GM18870 (cell line): ENCODE results near the gene SNU13.
"Not testable (repeated sequence)": the region's sequence is repeated elsewhere in the genome, so short reads cannot be mapped to it uniquely, and the experiment has no call there.

ENCODE experiments used
- ATAC-seq: cut with Tn5 transposase; IDR thresholded peaks from one replicate; pipeline ENCODE4 v1.9.1; 2021; ENCODE audit warnings: moderate library complexity; ENCODE audit not compliant: unreplicated experiment

Gene SNU13

GRCh38 chr22:41688365-41689211 is at the start of gene SNU13:
Gene SNU13 (minus strand): TSS chr22:41688867. CDS start chr22:41688796, 71 bp downstream.
- peak; percentile 86 for ATAC-seq

DNA sequence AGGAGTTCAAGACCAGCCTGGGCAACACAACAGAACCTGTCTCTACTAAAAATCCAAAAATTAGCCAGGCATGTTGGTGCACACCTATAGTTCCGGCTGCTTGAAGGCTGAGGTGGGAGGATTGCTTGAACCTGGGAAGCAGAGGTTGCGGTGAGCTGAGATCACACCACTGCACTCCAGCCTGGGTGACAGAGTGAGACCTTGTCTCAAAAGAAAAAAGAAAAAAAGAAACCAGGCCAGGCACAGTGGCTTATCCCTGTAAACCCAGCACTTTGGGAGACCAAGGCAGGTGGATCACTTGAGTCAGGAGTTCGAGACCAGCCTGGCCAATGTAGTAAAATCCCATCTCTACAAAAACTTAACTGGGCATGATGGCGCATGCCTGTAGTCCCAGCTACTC is 44.6 kb upstream of the SNU13 start:
- ATAC-seq: not testable (repeated sequence)

DNA sequence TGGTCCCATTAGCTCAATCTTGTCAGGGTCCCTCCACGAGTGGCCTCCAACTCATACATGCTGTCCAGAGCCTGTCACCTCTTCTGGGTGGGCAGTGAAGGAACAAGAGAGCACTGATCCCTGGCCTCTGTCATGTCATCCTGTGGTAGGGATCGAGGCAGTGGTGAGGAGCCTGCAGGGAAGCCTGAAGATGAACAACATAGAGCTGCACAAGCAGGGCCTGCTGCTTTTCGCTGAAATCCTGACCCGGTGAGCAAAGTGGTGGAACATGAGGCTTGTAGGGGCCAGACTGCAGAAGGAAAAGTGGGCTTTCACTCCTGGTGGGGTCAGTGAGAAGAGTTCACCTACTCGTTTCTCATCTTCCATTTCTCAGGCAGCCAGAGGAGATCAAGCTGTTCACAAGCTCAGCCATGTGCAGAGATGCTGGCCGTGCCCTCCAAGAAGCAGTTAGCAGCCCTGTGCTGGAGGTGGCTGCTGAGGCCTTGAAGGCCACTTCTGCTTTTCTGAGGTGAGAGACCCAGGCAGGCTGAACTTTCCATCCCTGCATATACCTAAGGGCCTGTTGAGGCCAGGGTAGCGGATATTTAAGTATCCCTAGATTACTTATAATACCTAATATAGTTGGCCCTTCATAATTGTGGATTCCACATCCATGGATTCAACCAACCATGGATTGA is 43.6 kb upstream of the SNU13 start:
- ATAC-seq: no peak

DNA sequence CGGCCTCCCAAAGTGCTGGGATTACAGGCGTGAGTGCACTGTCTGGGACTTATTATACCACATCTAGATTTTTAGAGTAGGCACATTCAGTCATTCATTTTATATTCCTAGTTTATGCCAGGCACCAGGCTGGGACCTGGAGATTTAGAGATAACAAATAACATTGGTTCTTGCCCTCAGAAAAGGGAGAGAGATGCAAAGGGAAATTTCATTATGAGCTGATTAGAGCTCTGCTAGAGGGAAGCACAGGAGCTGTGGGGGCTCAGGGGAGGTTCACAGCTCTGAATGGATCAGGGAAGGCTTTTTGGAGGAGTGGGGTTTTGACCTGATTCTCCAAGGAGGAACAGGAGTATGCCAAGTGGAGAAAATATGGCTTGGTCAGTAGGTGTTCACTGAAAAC is 42.9 kb upstream of the SNU13 start:
- no peak for ATAC-seq

DNA sequence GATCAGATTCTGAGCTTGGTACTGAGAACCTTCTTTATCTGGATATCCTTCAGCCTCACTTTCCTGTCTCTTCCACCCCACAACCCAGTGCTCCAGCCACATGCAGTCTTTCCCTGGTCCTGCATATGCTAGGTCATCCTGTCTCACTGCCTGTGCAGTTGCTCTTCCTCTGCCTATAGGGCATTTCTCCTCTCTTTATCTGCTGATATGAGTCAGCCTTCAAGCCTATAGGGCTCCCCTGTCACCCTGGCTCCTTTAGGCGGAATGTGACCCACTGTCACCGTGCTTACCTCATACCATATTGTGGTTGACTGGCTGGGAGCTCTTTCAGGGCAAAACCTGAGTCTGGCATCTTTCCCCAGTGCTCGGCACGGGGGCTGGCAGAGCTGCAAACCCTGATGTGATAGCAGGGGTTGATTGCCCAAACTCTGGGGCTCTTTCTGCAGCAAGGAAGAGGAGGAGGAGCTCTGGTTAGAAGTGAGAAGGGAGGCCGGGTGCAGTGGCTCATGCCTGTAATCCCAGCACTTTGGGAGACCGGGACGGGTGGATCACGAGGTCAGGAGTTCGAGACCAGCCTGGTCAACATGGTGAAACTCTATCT is 36.9 kb upstream of the SNU13 start:
- no peak for ATAC-seq

DNA sequence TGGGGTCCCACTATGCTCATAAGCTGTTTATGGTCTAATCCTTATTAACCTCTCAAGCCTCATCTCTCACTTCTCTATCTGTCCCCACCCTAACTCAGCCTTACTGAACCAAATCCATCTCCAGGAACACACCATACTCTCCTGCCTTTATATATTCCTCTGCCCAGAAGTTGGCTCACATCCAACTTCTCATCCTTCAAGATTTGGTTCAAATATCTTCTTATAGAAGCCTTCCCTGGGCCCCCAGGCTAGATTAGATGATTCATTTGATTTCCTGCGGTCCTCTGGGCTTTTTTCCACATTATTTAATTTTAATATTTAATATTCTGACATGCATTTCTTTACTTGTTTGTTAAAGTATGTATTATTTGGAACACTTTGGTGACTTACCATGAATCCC is 33.8 kb upstream of the SNU13 start:
- no peak for ATAC-seq

DNA sequence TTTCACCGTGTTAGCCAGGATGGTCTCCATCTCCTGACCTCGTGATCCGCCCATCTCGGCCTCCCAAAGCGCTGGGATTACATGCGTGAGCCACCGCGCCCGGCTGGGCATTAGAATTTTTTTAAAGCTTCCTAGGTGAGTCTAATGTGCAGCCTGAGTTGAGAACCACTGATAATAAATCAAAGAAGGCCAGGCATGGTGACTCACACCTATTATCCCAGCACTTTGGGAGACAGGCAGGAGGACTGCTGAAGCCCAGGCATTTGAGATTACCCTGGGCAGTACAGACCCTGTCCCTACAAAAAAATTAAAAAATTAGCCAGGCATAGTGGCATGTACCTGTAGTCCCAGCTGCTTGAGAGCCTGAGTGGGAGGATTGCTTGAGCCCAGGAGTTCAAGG is 24.3 kb upstream of the SNU13 start:
- ATAC-seq: no peak

DNA sequence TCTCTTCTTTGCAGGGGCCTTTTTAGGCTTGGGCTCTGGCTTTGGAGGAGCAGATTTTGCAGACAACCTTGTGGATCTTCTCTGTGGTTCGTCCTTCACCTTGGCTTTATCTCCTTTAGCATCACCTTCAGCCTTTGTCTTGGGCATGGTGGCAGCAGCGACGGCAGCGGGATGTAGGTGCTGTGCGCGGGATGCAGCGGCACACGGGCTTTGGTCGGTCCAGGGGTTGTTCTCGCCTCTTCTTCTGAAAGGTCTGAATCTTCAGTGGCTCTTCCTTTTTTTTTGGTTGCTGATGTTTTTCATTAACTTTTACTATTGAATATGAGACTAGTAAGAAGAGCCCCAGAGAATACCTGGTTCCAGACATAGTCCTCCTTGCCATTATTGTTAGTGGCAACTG is 20.7 kb upstream of the SNU13 start:
- ATAC-seq: no peak

DNA sequence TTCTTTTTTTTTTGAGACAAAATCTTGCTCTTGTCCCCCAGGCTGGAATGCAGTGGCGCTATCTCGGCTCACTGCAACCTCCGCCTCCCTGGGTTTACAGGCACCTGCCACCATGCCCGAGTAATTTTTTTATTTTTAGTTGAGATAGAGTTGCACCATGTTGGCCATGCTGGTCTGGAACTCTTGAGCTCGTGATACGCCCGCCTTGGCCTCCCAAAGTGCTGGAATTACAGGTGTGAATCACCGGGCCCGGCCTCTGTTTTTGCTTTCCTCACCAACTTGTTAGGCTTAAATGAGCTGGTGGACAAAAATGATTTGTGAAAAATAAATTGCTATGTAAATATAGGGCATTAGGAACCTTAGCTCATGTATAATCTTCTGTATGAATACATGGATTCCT is 14.1 kb upstream of the SNU13 start:
- no peak for ATAC-seq

DNA sequence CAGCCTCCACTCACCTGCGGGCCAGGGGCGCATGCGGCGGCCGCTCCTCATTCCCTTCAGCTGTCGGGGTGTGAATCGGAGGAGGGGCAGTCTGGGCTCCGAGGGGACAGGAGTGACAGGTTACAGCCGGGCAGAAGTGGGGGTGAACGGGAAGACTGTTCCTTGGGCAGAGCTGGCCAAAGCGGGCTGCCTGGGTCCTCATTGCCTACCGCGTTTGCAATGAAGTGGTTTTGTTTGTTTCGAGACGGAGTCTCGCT is 11.4 kb upstream of the SNU13 start:
- ATAC-seq: no peak

DNA sequence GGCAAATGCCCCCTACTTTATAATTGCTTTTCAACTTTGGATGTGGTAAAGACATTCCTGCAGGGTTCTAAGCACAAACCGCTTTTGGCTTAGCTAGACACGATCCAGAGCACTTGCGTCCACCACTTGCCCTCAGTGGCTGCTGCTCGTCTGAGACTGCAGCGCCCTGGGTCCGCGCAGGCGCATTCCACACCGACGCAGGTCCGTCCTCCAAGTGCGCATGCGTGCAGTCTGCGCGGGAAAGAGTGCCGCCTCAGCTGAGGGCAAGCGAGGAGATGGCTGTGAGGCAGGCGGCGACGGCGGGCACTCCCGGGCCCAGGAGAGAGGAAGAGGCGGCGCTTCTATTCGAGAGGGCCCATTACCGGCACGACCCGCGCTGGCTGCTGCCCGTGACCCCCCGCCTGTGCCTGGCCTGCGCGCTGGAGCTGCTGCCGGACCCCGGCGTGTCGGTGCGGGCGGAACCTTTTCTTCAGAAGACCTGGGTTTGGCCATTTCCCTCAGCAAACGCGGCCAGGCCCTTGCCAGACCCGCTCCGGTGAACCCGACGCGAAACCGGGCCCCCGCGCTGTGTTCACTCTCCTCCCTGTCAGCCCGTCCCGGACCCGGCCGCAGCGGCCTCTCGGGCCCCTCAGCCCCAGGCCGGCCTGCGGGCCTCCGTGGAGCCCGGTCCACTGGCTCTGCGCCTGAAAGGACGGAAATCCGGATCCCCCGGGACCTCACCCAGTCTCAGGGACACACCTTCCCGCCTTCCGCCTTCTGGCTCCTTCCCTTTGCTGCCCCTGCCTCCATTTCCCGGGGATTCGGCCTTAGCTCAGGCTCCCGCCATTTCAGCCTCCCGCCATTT is 10.8 kb upstream of the SNU13 start, which contains the start of gene MEI1:
MEI1 (plus strand) TSS at position 240 of the 844 bp plus-strand sequence; CDS start at position 276, 36 bp downstream.
- no peak for ATAC-seq

DNA sequence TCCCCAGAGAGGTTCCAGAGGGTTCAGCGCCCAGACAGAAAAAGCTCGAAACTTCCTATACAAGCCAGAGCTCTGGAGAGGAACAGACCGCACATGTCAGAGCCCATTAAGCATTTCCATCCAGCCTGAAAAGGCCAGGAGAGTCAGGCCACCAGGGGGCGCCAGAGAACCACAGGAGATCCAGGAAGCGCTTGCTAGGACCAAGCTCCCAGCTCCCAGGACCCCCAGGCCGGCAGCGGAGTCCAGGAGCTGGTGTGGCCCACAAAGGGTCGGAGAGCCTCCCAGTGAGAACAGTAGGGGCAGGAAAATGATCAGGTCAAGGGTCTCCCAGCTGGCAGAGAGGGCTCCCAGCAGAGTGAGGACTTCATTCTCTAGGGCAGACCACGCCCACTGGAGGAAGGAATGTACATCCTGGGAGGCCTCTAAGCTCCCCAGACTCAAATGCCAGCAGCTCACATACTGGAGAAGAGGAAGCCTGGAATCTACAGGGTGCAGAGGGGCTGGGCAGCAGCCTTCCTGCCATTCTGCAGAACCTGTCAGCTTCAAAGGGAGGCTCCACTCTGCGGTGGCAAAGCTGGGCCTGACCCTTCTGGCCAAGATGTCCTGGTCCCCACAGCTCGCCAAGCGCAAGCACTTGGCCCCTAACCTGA is 8.6 kb upstream of the SNU13 start:
- ATAC-seq: no peak

DNA sequence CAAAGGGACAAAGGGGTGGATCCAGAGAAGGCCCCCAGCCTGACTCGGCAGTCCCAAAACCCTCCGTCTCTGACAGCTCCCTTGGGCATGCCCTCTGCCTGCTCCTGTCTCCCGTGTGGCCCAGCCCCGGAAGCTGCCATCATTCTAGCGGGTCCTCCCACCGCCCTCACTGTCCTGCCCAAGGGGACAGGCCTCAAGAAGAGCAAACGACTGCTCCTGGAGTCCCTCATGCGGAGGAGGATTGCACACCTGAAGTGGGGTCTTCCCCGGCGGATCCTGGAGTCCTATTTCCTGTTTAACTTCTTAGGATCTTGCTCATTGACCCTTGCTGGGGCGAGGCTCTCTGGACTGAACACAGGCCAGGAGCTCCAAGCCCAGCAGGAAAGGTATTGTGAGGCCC is 8.0 kb upstream of the SNU13 start:
- ATAC-seq: no peak

DNA sequence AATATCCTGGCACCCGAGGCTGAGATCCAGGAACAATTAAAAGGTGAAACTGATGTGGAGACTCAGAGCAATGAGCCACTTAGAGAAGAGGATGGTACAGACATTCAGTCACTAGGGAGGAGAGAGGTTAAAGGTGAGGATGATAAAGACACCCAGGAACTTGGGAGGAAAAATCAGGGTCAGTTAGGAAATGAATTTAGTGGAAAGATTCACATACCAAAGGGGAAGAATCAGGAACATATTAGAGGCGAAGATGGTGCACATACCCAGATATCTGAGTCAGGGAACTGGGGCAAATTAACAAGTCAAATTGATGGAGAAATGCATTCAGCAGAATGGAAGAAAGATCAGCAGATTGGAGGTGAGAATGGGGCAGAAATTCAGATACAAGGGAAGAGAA is 6.5 kb upstream of the SNU13 start:
- ATAC-seq: no peak

GRCh38 chr22:41690476-41690875 is 1.8 kb upstream of the SNU13 start:
- no peak for ATAC-seq

DNA sequence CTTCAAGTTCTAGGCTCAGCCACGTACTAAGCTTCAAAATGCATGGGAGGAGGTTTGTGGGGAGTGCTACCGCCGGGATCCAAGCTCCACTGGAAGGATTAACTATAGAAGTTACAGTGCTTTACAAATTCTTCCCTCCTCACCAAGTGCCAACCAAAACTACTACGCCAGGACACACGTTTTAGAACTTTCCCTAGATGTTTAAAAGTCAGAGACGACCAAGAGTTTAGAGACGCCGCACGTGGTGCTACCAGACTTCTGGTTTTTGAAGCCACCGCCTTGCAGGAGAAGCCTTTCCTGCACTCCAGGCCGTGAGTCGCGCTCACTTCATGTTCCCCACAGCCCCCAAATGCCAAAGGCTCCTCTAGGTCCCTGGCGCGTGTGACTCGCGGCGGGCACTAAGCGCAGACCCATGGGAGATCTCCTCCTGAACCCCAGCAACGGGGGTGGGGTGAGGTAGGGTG is 734 bp downstream of the SNU13 start:
- no peak for ATAC-seq

DNA sequence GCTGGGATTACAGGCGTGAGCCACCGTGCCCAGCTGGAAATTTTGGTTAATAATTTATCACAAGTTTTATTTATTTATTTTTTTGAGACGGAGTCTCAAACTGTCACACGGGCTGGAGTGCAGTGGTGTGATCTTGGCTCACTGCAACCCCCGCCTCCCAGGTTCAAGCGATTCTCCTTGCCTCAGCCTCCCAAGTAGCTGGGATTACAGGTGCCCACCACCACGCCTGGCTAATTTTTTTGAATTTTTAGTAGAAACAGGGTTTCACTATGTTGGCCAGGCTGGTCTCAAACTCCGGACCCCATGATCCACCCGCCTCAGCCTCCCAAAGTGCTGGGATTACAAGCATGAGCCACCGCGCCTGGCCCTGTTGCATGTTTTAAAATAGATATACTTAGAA is 1.8 kb downstream of the SNU13 start:
- ATAC-seq: not testable (repeated sequence)

- ATAC-seq: no peak
Measured at GRCh38 chr22:41684194-41684593, 4.5 kb downstream of the SNU13 start.

- ATAC-seq: no peak
Measured at GRCh38 chr22:41683616-41684015, 5.1 kb downstream of the SNU13 start.

DNA sequence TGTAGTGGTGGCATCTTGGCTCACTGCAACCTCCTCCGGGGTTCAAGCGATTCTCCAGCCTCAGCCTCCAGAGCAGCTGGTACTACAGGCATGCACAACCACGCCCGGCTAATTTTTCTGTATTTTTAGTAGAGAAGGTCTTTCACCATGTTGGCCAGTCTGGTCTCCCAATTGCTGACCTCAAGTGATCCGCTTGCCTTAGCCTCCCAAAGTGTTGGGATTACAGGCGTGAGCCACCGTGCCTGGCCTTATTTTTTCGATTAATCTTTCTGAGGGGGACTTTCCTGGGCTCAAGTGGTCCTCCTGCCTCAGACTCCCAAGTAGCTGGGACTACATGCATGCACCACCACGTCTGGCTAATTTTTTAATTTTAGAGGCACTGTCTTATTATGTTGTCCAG is 5.6 kb downstream of the SNU13 start:
- ATAC-seq: no peak
